Type B pancreatic cell (in vitro differentiated cells): Measurements from ENCODE around the gene DNAH9. TPM values are rescaled to one million over a fixed set of nuclear protein-coding genes. Genes with fewer than 3 reads are reported as not detected.

Source experiments
- DNase-seq: peaks from one replicate; pipeline ENCODE4 v3.0.0; 2021; ENCODE audit warnings: mixed read lengths; ENCODE audit not compliant: unreplicated experiment; ENCODE audit errors: extremely low spot score
- H3K27ac Mint-ChIP-seq: 2 replicates; pipeline ENCODE4 v1.8.0; 2021; ENCODE audit warnings: mild to moderate bottlenecking, mixed read lengths
- H3K27me3 Mint-ChIP-seq: 2 replicates; pipeline ENCODE4 v1.8.0; 2021; ENCODE audit warnings: mixed read lengths
- H3K36me3 Mint-ChIP-seq: 2 replicates; pipeline ENCODE4 v1.8.0; 2021; ENCODE audit warnings: mixed read lengths
- H3K4me1 Mint-ChIP-seq: one replicate; pipeline ENCODE4 v1.8.0; 2021; ENCODE audit warnings: mixed read lengths; ENCODE audit not compliant: unreplicated experiment
- H3K4me3 Mint-ChIP-seq: 2 replicates; pipeline ENCODE4 v1.8.0; 2021; ENCODE audit warnings: mild to moderate bottlenecking, mixed read lengths
- H3K9me3 Mint-ChIP-seq: 2 replicates; pipeline ENCODE4 v1.8.0; 2021; ENCODE audit warnings: mixed read lengths
- total RNA-seq: library from RNA; stranded (reverse); gene quantifications from 2 replicates; pipeline ENCODE4 v1.2.1, GENCODE V29; 2021; ENCODE audit warnings: low replicate concordance
- TF ChIP-seq, protein P1 (sequence below): fragments of 200-600 bp; sonication (generic); conservative IDR thresholded peaks from 2 replicates; pipeline ENCODE4 v1.5.0; 2021; ENCODE audit warnings: antibody characterized with exemption, mild to moderate bottlenecking

The DNAH9 gene
- total RNA-seq, 1 donor from 2014 or later: 6.2 TPM

DNA sequence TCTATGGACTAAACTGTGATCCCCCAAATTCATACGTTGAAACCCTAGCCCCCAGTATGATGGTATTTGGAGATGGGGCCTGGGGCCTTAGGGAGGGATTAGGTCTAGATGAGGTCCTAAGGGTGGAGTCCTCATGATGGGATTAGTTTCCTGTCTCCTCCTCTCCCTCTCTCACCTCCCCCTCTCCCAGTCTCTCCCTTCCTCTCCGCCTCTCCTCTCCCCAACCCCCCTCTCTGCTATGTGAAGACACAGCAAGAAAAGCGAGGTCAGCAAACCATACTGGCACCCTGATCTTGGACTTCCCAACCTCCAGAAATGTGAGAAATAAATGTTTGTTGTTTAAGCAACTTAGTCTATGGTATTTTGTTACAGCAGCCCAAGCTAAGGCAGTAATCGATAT lies 383.6 kb downstream of the DNAH9 start:
- no peak overlapping the region for H3K4me3 Mint-ChIP-seq
- no peaks in the 10 kb centered on the region for H3K9me3 Mint-ChIP-seq
- DNase-seq: no peak
- TF ChIP-seq, protein P1, sequence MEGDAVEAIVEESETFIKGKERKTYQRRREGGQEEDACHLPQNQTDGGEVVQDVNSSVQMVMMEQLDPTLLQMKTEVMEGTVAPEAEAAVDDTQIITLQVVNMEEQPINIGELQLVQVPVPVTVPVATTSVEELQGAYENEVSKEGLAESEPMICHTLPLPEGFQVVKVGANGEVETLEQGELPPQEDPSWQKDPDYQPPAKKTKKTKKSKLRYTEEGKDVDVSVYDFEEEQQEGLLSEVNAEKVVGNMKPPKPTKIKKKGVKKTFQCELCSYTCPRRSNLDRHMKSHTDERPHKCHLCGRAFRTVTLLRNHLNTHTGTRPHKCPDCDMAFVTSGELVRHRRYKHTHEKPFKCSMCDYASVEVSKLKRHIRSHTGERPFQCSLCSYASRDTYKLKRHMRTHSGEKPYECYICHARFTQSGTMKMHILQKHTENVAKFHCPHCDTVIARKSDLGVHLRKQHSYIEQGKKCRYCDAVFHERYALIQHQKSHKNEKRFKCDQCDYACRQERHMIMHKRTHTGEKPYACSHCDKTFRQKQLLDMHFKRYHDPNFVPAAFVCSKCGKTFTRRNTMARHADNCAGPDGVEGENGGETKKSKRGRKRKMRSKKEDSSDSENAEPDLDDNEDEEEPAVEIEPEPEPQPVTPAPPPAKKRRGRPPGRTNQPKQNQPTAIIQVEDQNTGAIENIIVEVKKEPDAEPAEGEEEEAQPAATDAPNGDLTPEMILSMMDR: no peak
- H3K4me1 Mint-ChIP-seq: peaks cover 1% of the 10 kb centered on the region
- H3K36me3 Mint-ChIP-seq: peaks cover 40% of the 10 kb centered on the region
- no peaks in the 10 kb centered on the region for H3K27me3 Mint-ChIP-seq
- no peak overlapping the region for H3K27ac Mint-ChIP-seq

DNA sequence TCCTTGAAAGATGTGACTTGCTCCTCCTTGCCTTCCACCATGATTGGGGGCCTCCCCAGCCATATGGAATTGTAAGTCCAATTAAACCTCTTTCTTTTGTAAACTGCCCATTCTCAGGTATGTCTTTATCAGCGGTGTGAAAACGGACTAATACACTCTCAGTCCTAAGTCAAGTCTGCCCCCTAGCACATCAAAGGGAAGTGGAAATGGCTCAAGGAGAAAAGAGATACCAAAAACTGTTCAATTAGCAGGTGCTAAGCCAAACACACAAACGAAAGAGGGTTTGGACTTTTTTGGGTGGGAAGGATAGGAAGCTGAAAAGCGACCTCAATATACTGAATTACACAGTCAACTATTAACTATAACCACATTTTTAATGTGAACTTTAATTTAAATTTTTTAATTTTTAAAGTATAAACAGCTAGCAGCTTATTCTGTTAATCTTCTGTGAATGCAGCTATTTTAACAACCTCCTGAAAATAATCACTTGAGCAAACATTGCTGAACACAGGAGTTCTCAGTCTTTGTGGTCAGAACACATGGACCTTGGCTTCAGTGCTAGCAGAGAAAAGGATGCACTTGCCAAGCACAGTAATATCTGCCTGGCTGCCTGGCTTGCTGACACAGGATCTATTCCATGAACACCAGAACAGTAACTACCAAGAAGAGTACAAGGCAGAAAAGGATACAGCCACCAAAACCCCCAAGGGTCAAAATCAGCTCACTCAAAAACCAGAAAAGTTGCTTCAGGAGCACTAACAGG lies 388.1 kb downstream of the DNAH9 start:
- H3K27me3 Mint-ChIP-seq: no peaks in the 10 kb centered on the region
- H3K4me1 Mint-ChIP-seq: no peaks in the 10 kb centered on the region
- H3K4me3 Mint-ChIP-seq: no peak overlapping the region
- TF ChIP-seq, protein P1: no peak
- no peaks in the 10 kb centered on the region for H3K9me3 Mint-ChIP-seq
- no peak for DNase-seq
- H3K36me3 Mint-ChIP-seq: peaks cover 30% of the 10 kb centered on the region
- H3K27ac Mint-ChIP-seq: no peak overlapping the region

DNA sequence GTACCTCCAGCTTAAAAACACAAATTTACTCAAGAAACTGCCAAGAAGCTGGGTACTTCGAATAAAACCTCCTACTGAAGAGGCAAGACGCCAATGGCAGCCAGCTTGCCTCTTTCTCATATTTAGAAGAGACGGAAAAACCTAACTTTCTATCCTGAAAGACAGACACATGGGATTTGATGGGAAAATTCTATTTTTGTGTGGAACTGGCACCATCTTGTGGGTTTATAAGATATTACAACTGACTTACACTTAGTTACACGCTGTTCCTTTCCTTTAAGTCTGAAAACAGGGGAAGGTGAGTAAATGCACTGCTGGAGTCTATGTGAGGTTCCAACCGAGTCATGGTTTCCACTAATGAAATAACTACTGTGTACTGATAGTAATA lies 388.7 kb downstream of the DNAH9 start:
- DNase-seq: no peak
- Mint-ChIP-seq H3K27ac (no peak overlapping the region), H3K4me1 (no peaks in the 10 kb centered on the region), H3K27me3 (no peaks in the 10 kb centered on the region), H3K36me3 (peaks cover 30% of the 10 kb centered on the region), H3K4me3 (no peak overlapping the region), H3K9me3 (no peaks in the 10 kb centered on the region)
- TF ChIP-seq, protein P1: peak; percentile 84

DNA sequence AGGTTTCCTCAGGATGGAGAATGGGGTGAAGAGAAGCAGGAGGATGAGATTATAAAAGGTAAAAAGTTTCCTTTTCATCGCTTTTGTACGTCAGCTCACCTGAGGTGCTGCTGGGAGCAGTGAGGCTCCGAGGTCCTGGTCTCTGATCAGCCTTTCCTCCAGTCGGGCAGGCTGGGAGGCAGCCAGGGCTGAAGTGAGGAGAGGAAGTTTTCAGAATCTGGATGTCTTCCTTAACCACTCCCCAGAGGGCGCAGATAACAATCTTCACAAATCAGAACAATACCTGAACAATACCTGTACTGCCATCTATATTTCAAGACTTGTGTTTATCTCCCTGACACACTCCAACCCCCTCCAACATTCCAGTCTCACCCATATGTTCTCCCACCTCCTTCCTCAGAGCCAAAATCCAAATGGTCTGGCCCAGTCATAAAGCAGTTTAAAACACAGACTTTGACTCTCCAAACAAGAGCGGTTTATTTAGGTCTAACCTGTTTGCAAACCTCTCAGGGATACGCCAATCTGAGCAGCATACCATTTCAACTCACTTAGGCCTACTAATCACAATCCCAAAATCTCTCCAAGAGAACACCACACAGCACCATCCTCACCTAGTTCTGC lies 392.2 kb downstream of the DNAH9 start:
- no peaks in the 10 kb centered on the region for H3K9me3 Mint-ChIP-seq
- H3K36me3 Mint-ChIP-seq: peaks cover 18% of the 10 kb centered on the region
- no peaks in the 10 kb centered on the region for H3K4me1 Mint-ChIP-seq
- no peaks in the 10 kb centered on the region for H3K27me3 Mint-ChIP-seq
- no peak overlapping the region for H3K27ac Mint-ChIP-seq
- no peak for DNase-seq
- TF ChIP-seq, protein P1: no peak
- H3K4me3 Mint-ChIP-seq: no peak overlapping the region

DNA sequence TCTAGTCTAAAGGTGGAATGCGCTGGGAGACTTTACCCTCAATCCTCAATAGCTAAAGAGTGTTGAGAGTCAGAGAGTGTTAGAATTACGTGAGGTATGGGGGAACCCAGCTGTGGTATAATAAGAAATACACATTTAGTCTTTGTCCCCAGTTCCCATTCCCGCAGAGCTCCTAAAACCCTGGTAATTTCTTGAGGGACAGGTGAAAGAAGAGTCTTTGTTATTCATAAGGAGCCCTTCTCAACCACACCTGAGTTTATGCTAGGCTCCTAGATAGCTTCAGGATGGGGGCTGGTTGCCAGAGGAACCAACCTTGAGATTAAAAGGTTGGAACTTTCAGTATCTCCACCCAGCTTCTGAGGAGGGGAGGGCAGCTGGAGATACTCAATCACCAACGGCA lies 393.2 kb downstream of the DNAH9 start:
- TF ChIP-seq, protein P1: no peak
- H3K27ac Mint-ChIP-seq: no peak overlapping the region
- H3K4me1 Mint-ChIP-seq: no peaks in the 10 kb centered on the region
- H3K4me3 Mint-ChIP-seq: no peak overlapping the region
- H3K27me3 Mint-ChIP-seq: no peaks in the 10 kb centered on the region
- peaks cover 18% of the 10 kb centered on the region for H3K36me3 Mint-ChIP-seq
- no peak for DNase-seq
- no peaks in the 10 kb centered on the region for H3K9me3 Mint-ChIP-seq
